ENCODE results near the gene ATXN7L2.

The ATXN7L2 gene

GRCh38 chr1:109495738-109496137 is 12.0 kb downstream of the ATXN7L2 start:
- H3K4me3 ChIP-seq (ENCODE audit: low read depth, low read length): no peak overlapping the region
- no peak for DNase-seq (ENCODE audit: low read depth)
- no peak for TF ChIP-seq CTCF (IDR thresholded peaks at IDR 0.05; ENCODE audit: insufficient read depth, low read depth, low read length, missing control alignments)

GRCh38 chr1:109497449-109498160 is 13.9 kb downstream of the ATXN7L2 start:
- DNase-seq (ENCODE audit: low read depth): no peak
- TF ChIP-seq CTCF (IDR thresholded peaks at IDR 0.05; ENCODE audit: insufficient read depth, low read depth, low read length, missing control alignments): no peak
- H3K4me3 ChIP-seq (ENCODE audit: low read depth, low read length): no peak overlapping the region

GRCh38 chr1:109498161-109498801 is 14.6 kb downstream of the ATXN7L2 start:
- H3K4me3 ChIP-seq (ENCODE audit: low read depth, low read length): no peak overlapping the region
- DNase-seq (ENCODE audit: low read depth): peak; percentile 28
- TF ChIP-seq CTCF (IDR thresholded peaks at IDR 0.05; ENCODE audit: insufficient read depth, low read depth, low read length, missing control alignments): peak; percentile 51

- H3K4me3 ChIP-seq (ENCODE audit: low read depth, low read length): no peak overlapping the region
- no peak for TF ChIP-seq CTCF (IDR thresholded peaks at IDR 0.05; ENCODE audit: insufficient read depth, low read depth, low read length, missing control alignments)
- no peak for DNase-seq (ENCODE audit: low read depth)
Observed at GRCh38 chr1:109499081-109499480, 15.4 kb downstream of the ATXN7L2 start.

- H3K4me3 ChIP-seq (ENCODE audit: low read depth, low read length): no peak overlapping the region
- TF ChIP-seq CTCF (IDR thresholded peaks at IDR 0.05; ENCODE audit: insufficient read depth, low read depth, low read length, missing control alignments): peak; percentile 55
- peak; percentile 64 for DNase-seq (ENCODE audit: low read depth)
Observed at GRCh38 chr1:109499661-109500536, 16.2 kb downstream of the ATXN7L2 start.

DNA sequence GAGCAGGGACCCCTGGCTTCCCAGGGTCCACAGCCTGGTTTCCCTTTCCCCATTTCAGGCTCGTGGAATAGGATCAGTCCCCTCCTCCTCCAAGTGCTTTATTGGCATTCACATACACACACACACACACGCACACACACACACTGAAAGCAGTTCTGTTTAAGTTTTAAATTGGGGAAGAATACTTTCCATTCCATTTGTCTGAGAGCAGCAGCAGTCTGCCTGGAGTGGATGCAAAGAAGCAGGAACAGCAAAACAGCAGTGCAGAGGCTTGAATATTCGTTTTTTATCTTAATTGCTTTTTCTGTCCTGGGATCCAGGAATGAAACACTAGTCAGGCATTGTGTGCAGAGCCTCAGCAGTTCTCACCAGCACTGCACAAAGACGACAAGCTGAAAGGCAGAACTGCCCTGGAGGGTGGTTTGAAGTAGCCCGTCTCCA is 17.3 kb downstream of the ATXN7L2 start:
- no peak for DNase-seq (ENCODE audit: low read depth)
- no peak overlapping the region for H3K4me3 ChIP-seq (ENCODE audit: low read depth, low read length)
- no peak for TF ChIP-seq CTCF (IDR thresholded peaks at IDR 0.05; ENCODE audit: insufficient read depth, low read depth, low read length, missing control alignments)

Data from GM12865 (cell line).